ACHN (cell line): ENCODE results near the gene WDR37.
"Not testable (repeated sequence)": the region's sequence is repeated elsewhere in the genome, so short reads cannot be mapped to it uniquely, and the experiment has no call there.

Source experiments
- DNase-seq: peaks from one replicate; pipeline ENCODE4 v3.0.0-alpha.2; 2015
- in situ Hi-C: cut with HindIII; loops from 2 replicates; pipeline ENCODE4 v1.10.0; 2017; ENCODE audit warnings: low sequenced_read_pairs, low pct_ligation_motif_present, low pct_unique_long_range_greater_than_20kb

The WDR37 gene

GRCh38 chr10:1063232-1063865 lies 7.2 kb downstream of the WDR37 start:
- no peak for DNase-seq
- in situ Hi-C loops: no loop called here

GRCh38 chr10:1064964-1065247 lies 8.7 kb downstream of the WDR37 start:
- in situ Hi-C loops: no loop called here
- DNase-seq: no peak

GRCh38 chr10:1066734-1067133 lies 10.5 kb downstream of the WDR37 start:
- in situ Hi-C loops, DNase-seq: not testable (repeated sequence)

GRCh38 chr10:1068380-1069361 lies 12.5 kb downstream of the WDR37 start:
- in situ Hi-C loops: no loop called here
- DNase-seq: no peak

- no peak for DNase-seq
These were observed 14.7 kb downstream of the WDR37 start for GRCh38 chr10:1070919-1071318.

GRCh38 chr10:1074052-1074747 lies 18.0 kb downstream of the WDR37 start:
- in situ Hi-C loops: no loop called here
- DNase-seq: no peak

More at GRCh38 chr10:1070919-1071318, 14.7 kb downstream of the WDR37 start:
- in situ Hi-C loops: no loop called here

- no peak for DNase-seq
- in situ Hi-C loops: no loop called here
These were observed 18.6 kb downstream of the WDR37 start for GRCh38 chr10:1074748-1075308.

- no peak for DNase-seq
- in situ Hi-C loops: no loop called here
These were observed 22.5 kb downstream of the WDR37 start for GRCh38 chr10:1078668-1079067.

GRCh38 chr10:1083581-1083980 lies 27.4 kb downstream of the WDR37 start:
- in situ Hi-C loops: no loop called here
- no peak for DNase-seq

- DNase-seq: no peak
- in situ Hi-C loops: no loop called here
These were observed 28.1 kb downstream of the WDR37 start for GRCh38 chr10:1084011-1084950.

- DNase-seq: no peak
- in situ Hi-C loops: no loop called here
These were observed 29.1 kb downstream of the WDR37 start for GRCh38 chr10:1085258-1085657.

- in situ Hi-C loops: no loop called here
- DNase-seq: no peak
These were observed 30.6 kb downstream of the WDR37 start for GRCh38 chr10:1086787-1087186.

GRCh38 chr10:1089017-1089689 lies 33.0 kb downstream of the WDR37 start:
- DNase-seq: no peak
- in situ Hi-C loops: no loop called here

- in situ Hi-C loops: no loop called here
- no peak for DNase-seq
These were observed 34.5 kb downstream of the WDR37 start for GRCh38 chr10:1090696-1091095.

GRCh38 chr10:1093696-1094095 lies 37.5 kb downstream of the WDR37 start:
- DNase-seq: no peak
- in situ Hi-C loops: no loop called here

- in situ Hi-C loops: no loop called here
These were observed 38.2 kb downstream of the WDR37 start for GRCh38 chr10:1094112-1095057.

GRCh38 chr10:1095498-1095897 lies 39.3 kb downstream of the WDR37 start:
- DNase-seq: no peak
- in situ Hi-C loops: no loop called here

More at GRCh38 chr10:1094112-1095057, 38.2 kb downstream of the WDR37 start:
- no peak for DNase-seq
